PC-9 (cell line): ENCODE measurements around the gene PLA2G4D.

Experiments
- CTCF ChIP-seq: fragments of 200-600 bp; sonication (generic); conservative IDR thresholded peaks from 2 replicates; pipeline ENCODE4 v1.6.1; 2017; ENCODE audit warnings: mixed run types, antibody characterized with exemption, mild to moderate bottlenecking, moderate library complexity
- EZH2 ChIP-seq: fragments of 200-600 bp; sonication (generic); IDR thresholded peaks from 2 replicates; pipeline ENCODE4 v1.8.0; 2017; ENCODE audit warnings: antibody characterized with exemption, low read depth

DNA sequence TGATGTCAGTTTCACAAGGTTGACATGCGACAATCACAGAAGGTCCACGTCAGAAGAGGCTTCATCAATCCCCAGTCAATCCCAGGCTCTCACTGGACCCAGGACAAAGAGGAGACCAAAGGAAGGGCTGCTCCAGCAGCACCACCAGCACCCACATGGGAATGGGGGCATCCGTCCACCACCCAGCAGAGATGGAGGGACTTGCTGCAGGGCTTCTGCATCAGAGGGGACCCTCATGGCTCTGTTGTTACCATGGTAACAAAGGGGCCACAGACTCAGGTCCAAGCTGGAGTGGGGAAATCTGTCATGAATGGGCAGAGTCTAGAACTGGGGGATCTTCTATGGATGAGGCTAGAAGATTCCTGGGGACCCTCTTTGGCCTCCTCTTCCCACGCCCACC lies 49.0 kb upstream of the PLA2G4D start:
- TF ChIP-seq CTCF (no peak), EZH2 (no peak)
